Measurements from ENCODE around the gene MCRS1. TPM values are rescaled to one million over a fixed set of nuclear protein-coding genes. Genes with fewer than 3 reads are reported as not detected.

MCRS1 gene
- polyA plus RNA-seq, 3 donors: 50.3 to 88.8 (median 52.3) TPM

Small RNA genes within 50 kb of the gene (small RNA-seq; reads per million reads assigned to genes)
- not detected for gene POLR2KP1 (ENCODE audit: insufficient read length, low read depth)
- not detected for gene RNU6-834P (ENCODE audit: insufficient read length, low read depth)

Other genes with a start within 250 kb of the MCRS1 start
- under 1 TPM in 1 of 3 donors, not detected in 2; 0.05 TPM for gene TROAP, start 244.9 kb downstream of the MCRS1 start, polyA plus RNA-seq
- gene C1QL4, start 231.0 kb downstream of the MCRS1 start, polyA plus RNA-seq: not detected
- gene DNAJC22, start 221.3 kb downstream of the MCRS1 start, polyA plus RNA-seq: not detected
- 1 to 10 TPM; 1.1 to 3.2 (median 1.8) TPM for gene SPATS2, start 200.7 kb downstream of the MCRS1 start, polyA plus RNA-seq
- 10 to 100 TPM in 1 of 3 donors, 1 to 10 TPM in 2; 1.3 to 18.2 (median 3.3) TPM for gene KCNH3, start 29.1 kb downstream of the MCRS1 start, polyA plus RNA-seq
- gene FAM186B, start 37.5 kb upstream of the MCRS1 start, polyA plus RNA-seq: not detected
- 1 to 10 TPM in 1 of 3 donors, under 1 TPM in 2; 0.14 to 1.3 (median 0.57) TPM for gene PRPF40B, start 55.4 kb upstream of the MCRS1 start, polyA plus RNA-seq
- 1 to 10 TPM; 1.5 to 5.4 (median 1.7) TPM for gene FMNL3, start 139.3 kb upstream of the MCRS1 start, polyA plus RNA-seq
- gene TMBIM6, start 173.4 kb upstream of the MCRS1 start, polyA plus RNA-seq: 1,000 to 10,000 TPM in 2 of 3 donors, 100 to 1,000 TPM in 1; 315 to 1,453 (median 1,396) TPM